Measurements from ENCODE around the gene ETFA.

Gene ETFA

GRCh38 chr15:76253691-76254473 is 57.4 kb downstream of the ETFA start:
- no peak overlapping the region for H3K4me3 ChIP-seq (ENCODE audit: low read length)
- no peak for TF ChIP-seq ZNF274 (IDR thresholded peaks at IDR 0.05; ENCODE audit: low read depth, low read length)

DNA sequence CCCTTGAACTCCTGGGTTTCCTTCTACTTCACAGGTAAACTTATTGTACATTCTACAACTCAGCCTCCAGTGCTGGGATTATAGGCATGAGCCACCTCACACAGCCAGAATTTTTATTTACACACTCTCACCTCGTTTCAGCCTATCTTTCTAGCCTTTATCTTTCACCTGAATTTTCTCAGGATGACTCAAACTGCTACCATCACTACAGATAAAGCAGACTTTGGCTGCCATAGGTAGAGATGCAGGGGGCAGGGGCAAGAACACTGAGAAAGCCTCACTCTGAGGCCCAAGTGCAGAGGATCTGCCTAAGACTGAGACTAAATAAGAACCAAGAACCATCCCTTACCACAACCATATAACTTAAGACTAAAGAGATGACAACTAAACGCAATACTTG is 59.0 kb downstream of the ETFA start:
- H3K4me3 ChIP-seq (ENCODE audit: low read length), result no peak overlapping the region
- no peak for TF ChIP-seq ZNF274 (IDR thresholded peaks at IDR 0.05; ENCODE audit: low read depth, low read length)

DNA sequence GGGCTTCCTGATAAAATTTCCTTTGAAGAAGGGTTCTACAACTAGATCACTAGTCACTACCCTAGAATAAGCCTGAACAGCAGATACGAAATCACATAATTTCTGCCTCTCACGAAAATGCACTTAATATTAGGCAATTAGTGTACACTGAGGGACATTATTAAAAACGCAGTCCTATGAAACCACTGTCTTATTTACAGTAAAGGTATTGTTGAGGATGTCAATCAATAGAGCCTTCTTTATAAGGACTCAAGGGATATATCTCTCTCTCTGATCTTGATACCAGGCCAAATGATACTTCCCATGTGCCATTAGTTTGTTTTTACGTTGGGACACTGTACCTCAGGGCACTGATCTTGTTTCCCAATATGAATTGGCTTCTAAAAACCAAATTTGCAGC is 59.6 kb downstream of the ETFA start:
- H3K4me3 ChIP-seq (ENCODE audit: low read length), result no peak overlapping the region
- no peak for TF ChIP-seq ZNF274 (IDR thresholded peaks at IDR 0.05; ENCODE audit: low read depth, low read length)

DNA sequence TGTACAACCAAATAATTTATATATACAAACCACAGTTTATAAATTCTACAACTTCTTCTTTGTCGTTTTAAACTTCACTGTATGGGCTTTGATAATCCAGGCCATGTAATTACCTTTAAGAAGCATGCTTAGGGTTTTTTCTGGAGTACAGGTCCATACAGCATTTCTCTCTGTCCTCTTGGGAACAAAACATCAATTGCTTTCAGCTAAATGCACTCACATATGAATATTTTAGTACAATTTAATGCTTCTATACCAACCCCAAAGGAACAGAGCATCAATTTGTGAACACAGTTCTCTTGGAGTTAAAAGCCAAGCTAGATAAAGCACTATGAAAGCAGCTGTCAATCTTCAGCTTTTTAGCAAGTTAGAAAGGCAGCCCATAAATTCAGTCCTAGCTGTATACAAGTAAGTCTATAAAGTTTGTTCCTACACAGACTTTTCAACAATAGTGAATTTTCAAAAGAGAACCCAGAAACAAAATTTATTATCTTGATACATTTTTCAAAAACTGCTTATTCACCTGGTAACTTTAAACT is 66.1 kb downstream of the ETFA start:
- no peak overlapping the region for H3K4me3 ChIP-seq (ENCODE audit: low read length)
- no peak for TF ChIP-seq ZNF274 (IDR thresholded peaks at IDR 0.05; ENCODE audit: low read depth, low read length)

DNA sequence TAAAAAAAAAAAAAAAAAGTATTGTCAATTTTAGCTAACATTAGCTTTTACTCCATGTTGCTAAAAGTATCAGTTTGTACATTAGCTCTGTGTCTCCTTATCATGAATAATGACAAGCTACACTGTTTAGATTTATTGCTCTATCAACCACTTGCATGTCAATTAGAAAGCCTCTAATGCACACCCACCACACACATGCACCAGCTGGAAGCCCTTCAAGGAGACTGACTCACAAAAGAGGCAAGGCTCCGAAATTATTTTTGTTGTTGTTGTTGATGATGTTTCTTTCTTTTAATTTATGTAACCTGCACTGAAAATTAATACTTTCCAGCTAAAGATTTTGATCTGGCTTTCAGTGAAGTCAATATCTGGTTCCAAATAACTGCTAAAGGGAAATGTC is 71.5 kb downstream of the ETFA start:
- no peak for TF ChIP-seq ZNF274 (IDR thresholded peaks at IDR 0.05; ENCODE audit: low read depth, low read length)
- no peak overlapping the region for H3K4me3 ChIP-seq (ENCODE audit: low read length)

DNA sequence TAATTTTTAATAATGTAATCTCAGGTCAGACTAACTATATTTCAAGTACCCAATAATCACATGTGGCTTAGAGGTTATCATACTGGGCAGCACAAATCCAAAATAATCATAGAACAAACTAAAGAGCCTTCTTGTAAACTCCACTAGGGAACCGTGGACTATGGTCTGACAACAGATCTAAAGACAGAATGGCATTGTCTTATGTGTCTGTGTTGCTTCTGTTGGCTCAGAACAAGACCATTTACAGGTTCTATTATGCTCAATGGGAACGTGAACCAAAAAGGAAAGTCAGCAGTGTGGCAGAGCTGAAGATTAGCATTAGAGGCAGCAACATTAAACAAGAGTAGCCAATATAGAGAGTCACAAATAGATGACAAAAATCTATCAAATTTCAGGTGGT is 74.9 kb downstream of the ETFA start:
- no peak overlapping the region for H3K4me3 ChIP-seq (ENCODE audit: low read length)
- no peak for TF ChIP-seq ZNF274 (IDR thresholded peaks at IDR 0.05; ENCODE audit: low read depth, low read length)

- no peak for TF ChIP-seq ZNF274 (IDR thresholded peaks at IDR 0.05; ENCODE audit: low read depth, low read length)
- H3K4me3 ChIP-seq (ENCODE audit: low read length), result no peak overlapping the region
Observed at GRCh38 chr15:76235186-76235826, 76.0 kb downstream of the ETFA start.

GRCh38 chr15:76234337-76234889 is 76.9 kb downstream of the ETFA start:
- no peak for TF ChIP-seq ZNF274 (IDR thresholded peaks at IDR 0.05; ENCODE audit: low read depth, low read length)
- H3K4me3 ChIP-seq (ENCODE audit: low read length), result no peak overlapping the region

DNA sequence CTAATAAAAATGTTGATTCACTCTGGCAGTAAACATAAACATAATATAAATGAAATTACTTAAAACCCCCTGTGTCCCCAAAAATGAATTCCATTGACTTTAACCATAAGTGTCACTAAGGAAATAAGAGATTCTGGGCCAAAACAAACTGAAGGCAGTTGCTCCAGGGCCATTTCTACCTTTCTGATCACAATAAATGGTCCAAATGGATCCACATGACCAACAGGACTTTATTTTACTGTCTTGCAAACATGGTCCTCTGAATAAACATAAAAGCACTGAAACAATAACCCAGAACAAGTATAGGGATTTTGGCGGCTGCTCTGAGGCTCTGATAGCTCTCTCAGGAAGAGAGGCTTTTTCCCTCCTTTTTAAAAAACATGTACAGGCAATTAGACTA is 77.3 kb downstream of the ETFA start:
- no peak for TF ChIP-seq ZNF274 (IDR thresholded peaks at IDR 0.05; ENCODE audit: low read depth, low read length)
- H3K4me3 ChIP-seq (ENCODE audit: low read length), result no peak overlapping the region

- no peak overlapping the region for H3K4me3 ChIP-seq (ENCODE audit: low read length)
- TF ChIP-seq ZNF274 (IDR thresholded peaks at IDR 0.05; ENCODE audit: low read depth, low read length), result no peak
Observed at GRCh38 chr15:76229266-76229665, 82.0 kb downstream of the ETFA start.

GRCh38 chr15:76223521-76223920 is 87.7 kb downstream of the ETFA start:
- H3K4me3 ChIP-seq (ENCODE audit: low read length), result no peak overlapping the region
- no peak for TF ChIP-seq ZNF274 (IDR thresholded peaks at IDR 0.05; ENCODE audit: low read depth, low read length)

GRCh38 chr15:76222159-76222558 is 89.1 kb downstream of the ETFA start:
- no peak for TF ChIP-seq ZNF274 (IDR thresholded peaks at IDR 0.05; ENCODE audit: low read depth, low read length)
- H3K4me3 ChIP-seq (ENCODE audit: low read length), result no peak overlapping the region

- H3K4me3 ChIP-seq (ENCODE audit: low read length), result no peak overlapping the region
- TF ChIP-seq ZNF274 (IDR thresholded peaks at IDR 0.05; ENCODE audit: low read depth, low read length), result no peak
Observed at GRCh38 chr15:76221085-76221767, 90.0 kb downstream of the ETFA start.

DNA sequence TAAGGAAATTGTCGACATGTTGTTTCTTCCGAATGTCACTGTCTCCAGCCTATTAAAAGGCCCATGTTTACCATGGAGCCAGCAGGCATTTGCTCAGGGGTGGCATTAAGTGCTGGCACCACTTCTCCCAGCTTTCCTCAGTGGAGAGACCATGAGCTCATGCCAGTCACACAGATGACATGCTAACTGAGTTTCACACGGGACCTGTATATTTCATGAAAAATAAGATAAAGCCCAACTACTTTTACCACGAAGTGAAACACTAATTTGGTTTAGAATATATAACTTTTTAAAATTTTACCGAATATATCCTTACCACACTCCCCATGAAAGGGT is 93.4 kb downstream of the ETFA start:
- no peak overlapping the region for H3K4me3 ChIP-seq (ENCODE audit: low read length)
- TF ChIP-seq ZNF274 (IDR thresholded peaks at IDR 0.05; ENCODE audit: low read depth, low read length), result no peak
